Left forelimb (tissue), 1 donor: ENCODE data around the gene RASL10A.

Experiments used
- DNase-seq: peaks from one replicate; pipeline ENCODE4 v3.0.0-alpha.2; 2018; ENCODE audit warnings: low spot score

Gene RASL10A

GRCh38 chr22:29302681-29303465 lies 12.6 kb downstream of the RASL10A start:
- no peak for DNase-seq

- DNase-seq, result no peak
These were observed 13.2 kb downstream of the RASL10A start for GRCh38 chr22:29302402-29302680.

GRCh38 chr22:29301716-29302401 lies 13.6 kb downstream of the RASL10A start:
- no peak for DNase-seq

GRCh38 chr22:29300807-29301601 lies 14.5 kb downstream of the RASL10A start:
- no peak for DNase-seq

GRCh38 chr22:29300467-29300806 lies 15.1 kb downstream of the RASL10A start:
- DNase-seq, result no peak

- DNase-seq, result no peak
These were observed 16.2 kb downstream of the RASL10A start for GRCh38 chr22:29299136-29299900.

GRCh38 chr22:29298641-29299040 lies 16.9 kb downstream of the RASL10A start:
- no peak for DNase-seq

- DNase-seq, result no peak
These were observed 23.1 kb downstream of the RASL10A start for GRCh38 chr22:29292379-29292778.

- no peak for DNase-seq
These were observed 24.3 kb downstream of the RASL10A start for GRCh38 chr22:29291215-29291614.

GRCh38 chr22:29290061-29290460 lies 25.4 kb downstream of the RASL10A start:
- no peak for DNase-seq

GRCh38 chr22:29288837-29289236 lies 26.7 kb downstream of the RASL10A start:
- no peak for DNase-seq

GRCh38 chr22:29284196-29284595 lies 31.3 kb downstream of the RASL10A start:
- DNase-seq, result no peak

- no peak for DNase-seq
These were observed 37.6 kb downstream of the RASL10A start for GRCh38 chr22:29277927-29278326.

- no peak for DNase-seq
These were observed 39.5 kb downstream of the RASL10A start for GRCh38 chr22:29275819-29276565.

GRCh38 chr22:29275167-29275566 lies 40.3 kb downstream of the RASL10A start:
- DNase-seq, result no peak

GRCh38 chr22:29272624-29273023 lies 42.9 kb downstream of the RASL10A start:
- DNase-seq, result no peak

GRCh38 chr22:29270475-29271271 lies 44.8 kb downstream of the RASL10A start:
- DNase-seq, result no peak

- DNase-seq, result no peak
These were observed 45.6 kb downstream of the RASL10A start for GRCh38 chr22:29269731-29270474.

- DNase-seq, result no peak
These were observed 46.3 kb downstream of the RASL10A start for GRCh38 chr22:29269230-29269604.
